Transverse colon (tissue), 3 donors: ENCODE measurements around the gene HNRNPH3.

Experiments used
- CTCF ChIP-seq, 5 experiments: fragments of 200-600 bp in 3 of 5; fragments of 450-650 bp in 2 of 5; sonication (generic) in 3 of 5; IDR thresholded peaks; 1 replicate in 2 of 5; 2 replicates in 3 of 5; pipeline ENCODE4 v1.5.1; 2016 to 2017; ENCODE audit warnings: antibody characterized with exemption in 5 of 5, inconsistent platforms in 3 of 5, mild to moderate bottlenecking in 2 of 5, moderate library complexity in 1 of 5
- POLR2A ChIP-seq: fragments of 450-650 bp; IDR thresholded peaks from one replicate; pipeline ENCODE4 v1.6.1; 2016; ENCODE audit warnings: antibody characterized with exemption, mild to moderate bottlenecking, moderate library complexity

GRCh38 chr10:68327889-68328786 lies 3.7 kb upstream of the HNRNPH3 start:
- TF ChIP-seq CTCF (IDR thresholded peaks at IDR 0.05) (no peak), POLR2A (no peak)
